AG20443 (cell line): ENCODE results near the gene CDKN1B.

Experiments used
- DNase-seq: peaks from one replicate; pipeline ENCODE4 v3.0.0; 2012; ENCODE audit warnings: low spot score, mixed read lengths

Gene CDKN1B

DNA sequence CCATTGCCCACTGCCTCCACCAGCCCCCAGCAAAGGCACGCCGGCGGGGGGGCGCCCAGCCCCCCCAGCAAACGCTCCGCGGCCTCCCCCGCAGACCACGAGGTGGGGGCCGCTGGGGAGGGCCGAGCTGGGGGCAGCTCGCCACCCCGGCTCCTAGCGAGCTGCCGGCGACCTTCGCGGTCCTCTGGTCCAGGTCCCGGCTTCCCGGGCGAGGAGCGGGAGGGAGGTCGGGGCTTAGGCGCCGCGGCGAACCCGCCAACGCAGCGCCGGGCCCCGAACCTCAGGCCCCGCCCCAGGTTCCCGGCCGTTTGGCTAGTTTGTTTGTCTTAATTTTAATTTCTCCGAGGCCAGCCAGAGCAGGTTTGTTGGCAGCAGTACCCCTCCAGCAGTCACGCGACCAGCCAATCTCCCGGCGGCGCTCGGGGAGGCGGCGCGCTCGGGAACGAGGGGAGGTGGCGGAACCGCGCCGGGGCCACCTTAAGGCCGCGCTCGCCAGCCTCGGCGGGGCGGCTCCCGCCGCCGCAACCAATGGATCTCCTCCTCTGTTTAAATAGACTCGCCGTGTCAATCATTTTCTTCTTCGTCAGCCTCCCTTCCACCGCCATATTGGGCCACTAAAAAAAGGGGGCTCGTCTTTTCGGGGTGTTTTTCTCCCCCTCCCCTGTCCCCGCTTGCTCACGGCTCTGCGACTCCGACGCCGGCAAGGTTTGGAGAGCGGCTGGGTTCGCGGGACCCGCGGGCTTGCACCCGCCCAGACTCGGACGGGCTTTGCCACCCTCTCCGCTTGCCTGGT, at the start of gene CDKN1B:
Gene CDKN1B (plus strand): TSS at position 576 of the 793 bp plus-strand sequence. CDS start 472 bp downstream, outside the sequence.
- DNase-seq = peak; percentile 94

DNA sequence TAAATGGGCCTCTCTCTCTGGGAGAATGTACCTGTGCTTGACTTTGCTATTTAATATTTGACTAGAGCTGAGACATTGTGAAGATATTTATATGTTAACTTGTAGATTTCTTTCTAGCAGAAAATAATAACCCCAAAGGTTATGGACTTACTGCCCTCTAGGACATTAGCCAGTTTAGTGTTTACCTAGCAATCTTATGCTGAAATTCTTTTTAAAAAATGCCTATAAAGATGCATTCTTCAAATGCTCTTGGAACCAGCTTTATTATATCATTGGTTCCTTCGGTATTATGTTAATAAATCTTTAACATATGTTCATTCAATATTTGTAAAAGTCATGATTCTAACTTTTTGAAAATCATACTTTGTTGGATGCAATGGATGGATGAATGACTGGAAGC, 49.2 kb upstream of the CDKN1B start:
- no peak for DNase-seq

DNA sequence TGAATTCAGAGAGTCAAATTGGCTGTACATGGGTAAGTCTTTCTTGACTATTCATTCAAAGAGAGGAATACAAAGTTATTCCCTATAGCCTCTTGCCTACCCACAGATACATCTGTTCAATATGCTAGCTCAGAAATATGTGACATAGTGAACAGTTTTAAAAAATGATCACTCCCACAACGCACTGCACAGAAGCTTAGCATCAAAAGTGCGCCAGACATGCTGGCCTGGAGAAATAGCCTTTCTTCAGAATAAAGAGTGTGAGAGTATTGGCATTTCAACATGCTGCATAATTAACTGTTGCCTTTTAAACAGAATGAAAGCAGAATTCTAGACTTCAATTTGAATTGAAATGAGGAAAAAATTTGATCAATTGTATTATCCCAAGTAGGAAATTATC, 48.1 kb upstream of the CDKN1B start:
- no peak for DNase-seq

DNA sequence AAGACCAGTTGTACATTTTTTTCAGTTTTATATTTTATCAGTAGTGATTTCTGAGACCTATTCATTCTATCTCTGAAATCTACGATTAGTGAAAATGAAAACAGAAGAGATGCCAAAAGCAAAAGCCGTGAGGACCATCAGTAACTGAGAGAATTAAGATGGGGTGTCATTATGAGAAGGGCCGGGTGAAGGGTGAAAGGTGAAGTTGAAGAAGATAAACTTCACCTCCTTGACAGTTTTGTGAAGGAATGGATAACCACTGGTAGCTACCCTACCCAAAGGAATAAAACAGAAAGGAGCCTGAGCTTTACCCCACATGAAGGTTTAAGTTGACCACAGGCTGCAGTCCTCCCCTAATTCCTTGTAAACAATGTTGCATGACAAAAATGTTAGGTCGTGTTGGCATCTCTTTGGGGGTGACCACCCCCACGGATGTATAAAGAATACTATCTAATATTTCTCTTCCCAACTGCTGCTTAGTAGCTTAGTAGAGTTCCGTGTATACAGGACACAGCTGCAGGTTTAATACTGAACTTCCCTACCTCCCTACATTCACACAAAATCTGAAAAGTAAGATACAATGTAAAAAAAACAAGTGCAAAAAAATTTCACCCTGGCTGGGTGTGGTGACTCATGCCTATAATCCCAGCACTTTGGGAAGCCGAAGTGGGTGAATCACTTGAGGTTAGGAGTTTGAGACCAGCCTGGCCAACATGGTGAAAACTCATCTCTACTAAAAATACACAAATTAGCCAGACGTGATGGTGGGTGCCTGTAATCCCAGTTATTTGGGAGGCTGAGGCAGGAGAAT, 45.1 kb upstream of the CDKN1B start:
- peak; percentile 23 for DNase-seq

DNA sequence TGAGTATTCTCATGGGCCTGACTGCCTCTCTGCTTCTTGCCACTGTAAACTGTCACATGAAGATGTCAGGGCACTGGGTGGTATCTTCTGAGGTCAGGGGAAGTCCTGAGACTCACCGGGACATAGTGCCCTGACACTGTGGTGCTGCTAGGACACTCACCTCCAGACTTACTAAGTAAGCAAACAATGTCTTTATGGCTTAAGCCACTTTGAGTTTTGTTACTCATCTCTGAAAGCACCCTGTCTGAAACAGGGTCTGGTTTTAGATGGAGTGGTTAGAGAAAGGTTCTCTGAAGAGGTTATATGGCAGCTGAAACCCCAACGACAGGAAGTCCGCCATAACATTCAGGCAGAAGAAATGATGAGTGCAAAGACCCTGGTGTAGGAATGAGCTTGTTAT, 43.9 kb upstream of the CDKN1B start:
- no peak for DNase-seq

DNA sequence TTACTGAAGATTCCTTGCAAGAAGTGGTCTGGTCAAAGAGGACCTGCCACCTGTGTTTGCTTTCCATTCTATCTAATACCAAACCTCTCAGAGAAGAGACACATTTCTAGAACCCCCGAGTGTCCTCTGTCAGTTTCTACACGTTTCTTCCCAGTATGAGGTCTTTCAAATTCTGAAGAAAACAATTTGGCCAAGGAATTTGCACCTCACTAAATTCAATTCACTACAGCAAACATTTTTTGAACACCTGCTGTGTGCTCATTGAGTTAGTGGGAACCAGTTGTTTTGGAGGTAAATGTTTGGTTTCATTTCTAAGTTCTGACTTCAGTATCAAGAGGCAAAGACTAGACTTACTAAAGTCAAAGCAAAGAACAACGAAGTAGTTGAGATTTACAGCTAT, 40.6 kb upstream of the CDKN1B start:
- no peak for DNase-seq

DNA sequence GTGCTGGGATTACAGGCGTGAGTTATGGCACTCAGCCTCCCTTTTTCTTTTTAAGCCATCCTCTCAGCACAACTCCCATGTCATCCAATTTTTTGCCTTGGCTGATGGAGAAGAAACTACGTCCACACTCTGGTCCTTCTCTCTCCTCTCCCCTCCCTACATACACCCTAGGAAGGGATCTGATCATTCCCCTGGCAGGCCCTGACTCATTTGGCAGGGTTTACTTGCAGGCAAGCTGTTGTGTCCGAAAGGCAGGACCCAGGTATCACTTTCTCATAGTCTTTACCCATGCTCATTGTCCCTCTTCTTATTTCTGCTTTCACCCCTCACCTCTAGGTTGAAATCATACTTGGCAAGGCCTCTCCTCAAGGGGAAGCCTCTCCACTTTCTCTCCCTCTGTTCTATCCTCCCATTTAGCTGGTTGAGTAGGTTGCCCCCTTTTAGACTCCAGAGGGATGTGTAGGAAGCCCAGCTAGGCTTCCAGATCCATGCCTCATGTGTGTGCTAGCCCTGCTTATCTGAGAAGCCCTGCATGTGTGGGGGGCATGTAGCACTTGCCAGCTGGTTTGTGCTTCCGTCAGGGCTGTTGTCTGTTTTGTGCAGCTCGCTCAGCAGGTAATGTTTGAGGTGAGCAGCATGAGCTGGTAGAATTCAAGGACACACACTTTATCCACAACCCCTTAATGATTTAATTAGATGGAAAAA, 36.0 kb upstream of the CDKN1B start:
- no peak for DNase-seq

DNA sequence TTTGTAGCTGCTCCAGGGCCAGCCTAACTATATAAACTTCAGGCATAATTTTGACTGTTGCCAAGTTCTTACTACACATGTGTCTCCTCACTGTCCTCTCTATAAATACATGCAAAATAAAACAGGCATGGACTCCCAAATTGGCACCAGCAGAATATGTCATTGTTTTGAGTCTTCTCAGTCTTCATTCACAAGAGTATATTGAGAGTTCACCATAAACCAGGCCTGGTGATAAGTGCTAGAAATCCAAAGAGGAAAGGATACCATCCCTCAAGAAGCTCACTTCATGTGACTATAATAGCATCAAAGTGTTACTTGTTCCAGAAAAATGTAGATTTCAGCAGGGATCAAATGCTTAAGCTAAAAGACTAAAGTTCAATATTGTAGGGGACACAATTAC, 34.9 kb upstream of the CDKN1B start:
- no peak for DNase-seq

DNA sequence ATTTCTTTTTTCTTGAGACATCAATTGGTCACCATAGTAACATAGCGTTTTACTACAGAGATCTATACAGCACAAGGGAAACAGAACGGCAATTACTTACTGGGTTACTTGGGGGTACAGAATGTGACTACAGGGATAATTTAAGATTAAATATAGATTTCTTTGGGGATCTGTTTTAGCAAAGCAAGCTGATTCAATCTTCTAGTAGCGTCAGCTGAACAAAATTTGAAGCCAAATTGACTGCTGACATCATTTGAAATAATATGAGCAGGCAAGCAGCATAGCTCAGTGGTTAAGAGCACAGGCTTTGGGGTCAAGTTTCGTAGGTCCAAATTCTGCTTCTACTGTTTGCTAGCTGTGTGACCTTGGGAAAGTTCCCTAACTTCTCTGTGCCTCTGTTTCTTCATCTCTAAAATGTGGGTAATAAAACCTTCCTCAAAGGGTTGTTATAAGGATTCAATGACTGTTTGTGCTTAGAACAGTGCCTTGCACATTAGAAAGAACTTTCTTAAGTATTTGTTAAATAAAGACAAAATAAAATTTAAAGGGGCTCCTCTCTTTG, 34.0 kb upstream of the CDKN1B start:
- no peak for DNase-seq

DNA sequence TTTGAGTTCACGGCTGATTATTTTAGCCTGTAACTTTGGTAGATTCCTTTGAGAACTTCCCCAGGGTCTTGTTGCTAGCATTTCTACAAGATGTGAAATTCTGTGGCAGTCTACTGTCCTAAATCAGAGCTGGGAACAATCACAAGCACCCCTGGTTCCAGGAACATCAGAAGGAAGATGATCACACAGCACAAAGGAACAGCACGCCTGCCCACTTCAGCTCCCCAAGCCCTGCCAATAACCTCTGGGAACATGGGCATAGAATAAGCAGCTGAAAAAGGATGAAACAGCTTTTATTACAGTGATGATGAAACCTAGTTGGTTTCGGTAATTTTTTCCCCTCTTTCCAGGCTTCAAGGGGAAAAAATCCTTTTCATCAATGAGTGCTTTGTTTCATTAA, 33.4 kb upstream of the CDKN1B start:
- no peak for DNase-seq

DNA sequence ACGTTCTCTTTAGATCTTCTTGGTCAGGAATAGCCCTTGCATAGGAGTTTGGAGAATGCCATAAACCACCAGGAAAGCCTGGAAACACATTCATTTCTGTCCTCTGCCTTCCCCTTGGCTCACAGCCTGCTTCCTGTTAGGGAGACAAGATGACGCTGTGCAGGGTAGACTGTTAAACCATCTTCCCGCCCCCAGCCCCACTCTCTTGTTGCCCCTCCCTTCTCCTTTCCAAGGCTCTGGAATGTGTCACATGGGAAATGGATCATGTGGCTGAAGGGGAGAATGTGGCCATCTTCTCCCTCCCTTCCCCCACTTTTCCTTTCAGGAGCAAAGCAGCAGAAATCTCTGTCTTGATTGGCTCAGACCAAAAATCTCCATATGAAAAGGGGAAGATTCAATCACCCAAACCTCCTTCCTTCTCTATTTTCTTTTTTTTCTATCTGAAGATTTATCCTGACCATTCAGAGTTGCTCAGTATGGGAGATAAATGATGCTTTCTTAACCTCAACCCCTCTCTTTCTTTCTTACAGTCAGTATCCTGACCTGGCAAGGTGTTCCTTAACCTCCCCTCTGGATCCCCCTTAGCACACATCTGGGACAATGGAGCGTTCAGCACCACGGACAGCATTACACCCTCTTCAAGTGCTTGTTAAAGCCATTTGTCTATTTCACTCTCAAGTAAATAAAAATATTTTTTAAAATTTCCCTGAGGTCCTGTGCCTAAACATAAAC, 32.6 kb upstream of the CDKN1B start:
- peak; percentile 32 for DNase-seq

DNA sequence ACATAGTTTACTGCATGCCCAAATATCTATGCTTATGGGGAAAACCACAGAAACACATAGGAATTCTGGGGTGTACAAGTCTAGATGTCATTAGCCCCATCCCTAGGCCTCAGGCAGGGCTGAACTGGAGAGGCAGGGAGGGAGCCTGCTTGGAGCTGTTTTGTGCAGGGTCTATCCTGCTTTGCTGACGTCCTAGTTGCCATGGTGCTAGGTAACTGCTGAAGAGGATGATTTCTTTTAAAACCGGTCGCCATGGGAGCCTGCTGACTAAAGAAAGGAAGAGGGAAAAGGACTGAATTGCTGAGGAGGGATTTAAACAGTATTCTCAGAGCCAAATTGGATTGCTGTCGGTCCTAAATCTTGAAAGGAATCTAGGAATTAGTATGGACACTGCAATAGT, 31.9 kb upstream of the CDKN1B start:
- no peak for DNase-seq

DNA sequence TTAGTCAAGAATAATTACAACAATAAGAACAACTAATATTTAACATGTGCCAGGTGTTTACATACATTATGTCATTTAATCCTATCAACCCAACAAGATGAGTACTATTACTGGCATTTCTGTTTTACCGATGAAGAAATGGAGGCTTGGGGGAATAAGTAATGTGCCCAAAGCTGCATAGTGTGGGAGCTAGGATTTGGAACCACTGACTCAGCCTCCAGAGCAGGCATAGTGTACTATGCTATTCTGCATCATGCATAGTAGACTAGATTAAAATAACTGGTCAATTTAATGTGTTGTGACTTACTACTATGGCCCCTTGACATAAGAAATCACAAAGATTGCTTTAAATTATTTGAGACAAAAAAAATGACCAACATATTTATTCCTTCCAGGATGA, 30.7 kb upstream of the CDKN1B start:
- peak; percentile 16 for DNase-seq

DNA sequence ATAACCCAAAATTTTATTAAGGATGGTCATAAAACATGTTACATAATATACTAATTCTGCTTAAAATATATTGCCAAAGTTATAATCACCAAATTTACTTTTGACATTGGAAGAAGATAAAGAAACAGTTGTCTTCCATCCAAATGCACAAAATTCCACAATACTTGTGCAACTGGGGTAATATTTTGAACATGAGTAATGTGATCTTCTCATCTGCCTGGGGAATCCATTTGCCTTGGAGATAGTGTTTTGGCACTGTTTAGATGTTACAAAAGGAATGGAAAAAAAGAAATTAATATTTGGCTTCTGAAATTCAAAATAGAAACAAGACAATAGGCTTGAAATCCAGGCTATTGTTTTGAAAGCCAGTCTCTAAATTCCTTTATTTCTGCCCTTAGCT, 30.2 kb upstream of the CDKN1B start:
- DNase-seq = peak; percentile 66

DNA sequence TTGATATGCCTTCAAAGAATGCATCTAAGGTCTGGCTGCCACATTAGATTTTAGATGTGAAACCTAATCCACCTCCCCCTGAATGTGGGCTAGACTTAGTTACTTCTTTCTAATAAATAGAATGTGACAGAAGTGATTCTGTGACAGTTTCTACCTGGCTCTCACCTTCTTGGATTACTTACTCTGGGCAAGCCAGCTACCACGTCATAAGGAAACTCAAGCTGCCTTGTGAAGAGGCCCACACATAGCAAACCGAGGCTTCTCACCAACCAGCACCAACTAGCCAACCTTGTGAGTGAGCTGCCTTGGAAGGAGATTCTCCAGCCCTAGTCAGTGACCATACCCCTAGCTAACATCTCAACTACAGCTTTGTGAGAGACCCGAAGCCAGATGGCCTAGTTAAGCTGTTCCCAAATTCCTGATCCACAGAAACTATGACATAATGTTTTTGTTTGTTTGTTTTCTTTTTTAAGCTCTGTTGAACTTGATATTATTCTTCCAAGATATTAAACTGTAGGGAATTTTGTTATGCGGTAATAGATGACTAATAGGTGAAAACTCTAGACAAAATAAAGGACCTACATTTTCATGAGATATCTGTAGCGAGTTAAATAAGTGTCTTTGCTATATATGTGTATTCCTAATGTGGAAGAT, 27.4 kb upstream of the CDKN1B start:
- DNase-seq = no peak

DNA sequence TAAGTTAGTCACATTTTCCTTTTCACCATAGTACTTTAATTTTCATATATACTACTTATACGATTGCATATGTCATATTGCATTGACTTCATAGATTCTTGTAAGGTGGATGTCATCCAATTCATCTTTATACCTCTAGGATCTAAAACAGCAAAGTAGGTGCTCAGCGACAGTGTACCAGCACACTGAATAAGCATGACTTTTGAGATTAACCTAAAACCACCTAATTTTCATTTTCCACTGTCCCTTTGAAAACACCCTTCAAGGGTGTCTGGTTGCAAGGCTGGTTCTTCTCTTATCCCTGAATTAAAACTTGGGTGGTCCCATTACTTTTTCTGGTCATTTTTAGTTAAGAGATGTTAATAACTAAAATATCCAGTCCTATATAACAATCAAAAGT, 25.6 kb upstream of the CDKN1B start:
- no peak for DNase-seq

DNA sequence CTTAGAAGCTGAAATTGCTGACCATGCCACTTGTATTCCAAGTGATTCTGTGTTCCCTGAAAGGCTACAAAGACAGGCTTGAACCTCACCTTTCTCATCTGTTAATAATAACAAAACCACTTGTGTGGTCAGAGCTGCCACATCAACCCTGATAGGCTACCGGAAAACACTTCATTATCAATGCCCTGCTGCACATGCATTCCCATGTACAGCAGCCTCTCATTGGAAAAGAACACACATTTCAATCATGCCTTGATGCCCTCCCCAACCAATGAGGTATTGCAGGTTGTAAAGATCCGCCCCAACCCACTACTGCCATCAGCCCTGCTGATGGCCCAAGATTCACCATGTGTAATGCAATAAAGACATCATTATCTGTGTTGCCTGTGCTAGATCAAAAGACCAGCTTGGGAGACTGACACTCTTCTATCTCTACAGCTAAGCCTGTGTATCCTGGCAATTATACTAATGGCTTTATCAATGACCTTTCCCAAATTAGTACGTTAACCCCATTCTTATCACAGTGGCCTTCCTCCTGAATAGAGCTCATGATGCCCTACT, 24.0 kb upstream of the CDKN1B start:
- DNase-seq = no peak

DNA sequence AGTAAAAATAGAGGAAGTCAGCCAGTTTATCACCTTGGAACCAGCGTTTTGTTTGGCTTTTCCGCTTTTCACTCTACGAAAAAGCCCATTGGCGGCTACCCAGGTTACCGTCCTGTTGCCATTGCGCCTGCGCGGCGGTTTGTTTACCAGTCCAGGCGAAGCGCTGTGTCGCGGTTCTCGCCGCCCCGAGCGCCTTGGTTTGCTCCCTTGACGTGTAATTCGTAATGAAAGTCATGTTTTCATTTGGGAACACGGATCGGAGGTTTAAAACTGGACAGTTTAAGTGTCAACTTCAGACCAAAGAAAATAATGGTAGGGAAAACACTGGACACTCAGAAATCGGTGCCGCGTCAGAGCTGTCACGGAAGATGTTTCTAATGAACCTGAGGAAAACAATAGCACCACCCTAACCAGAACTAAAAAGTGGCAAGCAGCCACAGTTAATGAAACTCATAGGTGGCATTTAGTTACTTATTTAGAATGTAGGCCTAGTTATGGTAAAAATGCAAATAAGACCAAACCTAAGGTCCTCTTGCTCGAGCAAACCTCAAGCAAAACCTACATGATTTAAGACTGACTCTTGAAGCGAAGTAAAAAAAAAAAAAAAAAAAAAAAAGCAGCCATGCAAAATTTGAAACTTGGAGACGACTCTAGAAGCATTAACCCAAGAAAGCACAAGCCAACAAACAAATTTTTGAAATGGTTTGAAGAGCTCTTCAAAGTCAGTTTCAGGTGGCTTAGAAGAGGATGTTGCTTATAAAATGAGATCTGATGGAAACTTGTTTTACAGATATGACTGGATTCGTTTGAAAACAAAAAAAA, 20.4 kb upstream of the CDKN1B start:
- peak; percentile 91 for DNase-seq

DNA sequence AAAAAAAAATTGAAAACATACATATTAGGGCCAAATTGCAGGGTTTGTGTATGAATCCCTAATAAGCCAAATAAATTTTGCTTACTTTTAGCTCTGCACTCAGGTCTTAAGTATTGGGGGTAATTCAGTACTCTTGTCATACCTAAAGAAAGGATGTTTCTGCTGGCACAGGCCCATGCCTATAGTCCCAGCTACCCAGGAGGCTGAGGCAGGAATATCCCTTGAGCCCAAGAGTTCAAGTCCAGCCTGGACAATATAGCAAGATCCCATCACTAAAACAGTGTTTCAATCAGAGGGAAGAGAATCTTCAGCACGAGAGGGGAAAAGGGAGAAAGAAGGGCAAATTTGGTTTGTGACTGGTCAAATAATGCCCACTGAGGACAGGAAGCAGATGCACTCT, 17.8 kb upstream of the CDKN1B start:
- no peak for DNase-seq

DNA sequence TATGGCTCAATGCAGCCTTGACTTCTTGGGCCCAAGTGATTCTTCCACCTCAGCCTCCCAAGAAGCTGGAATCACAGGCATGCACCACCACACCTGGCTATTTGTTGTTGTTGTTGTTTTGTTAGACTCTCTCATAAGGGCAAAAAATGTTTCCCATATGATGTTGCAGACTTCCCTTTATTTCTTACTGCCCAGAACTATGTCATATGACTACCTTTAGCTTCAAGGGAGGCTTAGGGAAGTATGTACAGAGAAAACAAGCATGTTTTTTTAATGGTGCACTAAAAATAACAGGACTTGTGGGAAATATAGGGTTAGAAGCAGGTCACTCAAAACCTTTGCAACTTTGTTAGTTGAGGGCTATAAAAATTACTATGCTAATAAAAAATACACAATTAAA, 16.9 kb upstream of the CDKN1B start:
- no peak for DNase-seq
